ENCODE data around the gene ARSI. TPM values are rescaled to one million over a fixed set of nuclear protein-coding genes. Genes with fewer than 3 reads are reported as not detected.

The ARSI gene
- total RNA-seq, 1 donor from 2014 or later, result not detected

DNA sequence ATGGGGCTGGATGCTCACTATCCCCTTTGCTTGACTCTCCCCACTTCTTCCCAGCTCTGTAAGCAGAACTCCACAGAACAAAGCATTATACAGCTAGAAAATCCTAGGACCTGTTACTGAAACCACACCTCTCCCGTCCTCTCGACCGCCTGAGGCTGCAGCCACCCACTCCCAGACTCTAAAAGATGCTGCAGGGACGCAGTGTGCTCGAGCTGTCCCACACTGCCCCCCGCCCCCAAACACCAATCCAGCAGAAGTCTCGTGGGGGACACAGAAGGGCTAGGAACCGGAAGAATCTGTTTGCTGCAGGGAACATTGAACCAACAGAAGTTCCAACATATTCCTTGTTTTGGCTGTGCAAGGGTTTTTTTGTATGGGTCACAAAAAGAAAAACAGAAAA, 20.7 kb downstream of the ARSI start:
- no peaks in the 10 kb centered on the region for H3K36me3 Mint-ChIP-seq (ENCODE audit: insufficient read depth)
- H3K9me3 Mint-ChIP-seq (ENCODE audit: low read depth), result no peaks in the 10 kb centered on the region
- peaks cover 57% of the 10 kb centered on the region for H3K27me3 Mint-ChIP-seq
- DNase-seq (ENCODE audit: low spot score, unreplicated experiment), result no peak
- H3K4me1 Mint-ChIP-seq (ENCODE audit: low read depth), result no peaks in the 10 kb centered on the region
- TF ChIP-seq, protein P1, sequence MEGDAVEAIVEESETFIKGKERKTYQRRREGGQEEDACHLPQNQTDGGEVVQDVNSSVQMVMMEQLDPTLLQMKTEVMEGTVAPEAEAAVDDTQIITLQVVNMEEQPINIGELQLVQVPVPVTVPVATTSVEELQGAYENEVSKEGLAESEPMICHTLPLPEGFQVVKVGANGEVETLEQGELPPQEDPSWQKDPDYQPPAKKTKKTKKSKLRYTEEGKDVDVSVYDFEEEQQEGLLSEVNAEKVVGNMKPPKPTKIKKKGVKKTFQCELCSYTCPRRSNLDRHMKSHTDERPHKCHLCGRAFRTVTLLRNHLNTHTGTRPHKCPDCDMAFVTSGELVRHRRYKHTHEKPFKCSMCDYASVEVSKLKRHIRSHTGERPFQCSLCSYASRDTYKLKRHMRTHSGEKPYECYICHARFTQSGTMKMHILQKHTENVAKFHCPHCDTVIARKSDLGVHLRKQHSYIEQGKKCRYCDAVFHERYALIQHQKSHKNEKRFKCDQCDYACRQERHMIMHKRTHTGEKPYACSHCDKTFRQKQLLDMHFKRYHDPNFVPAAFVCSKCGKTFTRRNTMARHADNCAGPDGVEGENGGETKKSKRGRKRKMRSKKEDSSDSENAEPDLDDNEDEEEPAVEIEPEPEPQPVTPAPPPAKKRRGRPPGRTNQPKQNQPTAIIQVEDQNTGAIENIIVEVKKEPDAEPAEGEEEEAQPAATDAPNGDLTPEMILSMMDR (IDR thresholded peaks at IDR 0.05; ENCODE audit: unreplicated experiment), result no peak
- no peak overlapping the region for H3K27ac Mint-ChIP-seq
- H3K4me3 Mint-ChIP-seq (ENCODE audit: low read depth), result no peak overlapping the region

DNA sequence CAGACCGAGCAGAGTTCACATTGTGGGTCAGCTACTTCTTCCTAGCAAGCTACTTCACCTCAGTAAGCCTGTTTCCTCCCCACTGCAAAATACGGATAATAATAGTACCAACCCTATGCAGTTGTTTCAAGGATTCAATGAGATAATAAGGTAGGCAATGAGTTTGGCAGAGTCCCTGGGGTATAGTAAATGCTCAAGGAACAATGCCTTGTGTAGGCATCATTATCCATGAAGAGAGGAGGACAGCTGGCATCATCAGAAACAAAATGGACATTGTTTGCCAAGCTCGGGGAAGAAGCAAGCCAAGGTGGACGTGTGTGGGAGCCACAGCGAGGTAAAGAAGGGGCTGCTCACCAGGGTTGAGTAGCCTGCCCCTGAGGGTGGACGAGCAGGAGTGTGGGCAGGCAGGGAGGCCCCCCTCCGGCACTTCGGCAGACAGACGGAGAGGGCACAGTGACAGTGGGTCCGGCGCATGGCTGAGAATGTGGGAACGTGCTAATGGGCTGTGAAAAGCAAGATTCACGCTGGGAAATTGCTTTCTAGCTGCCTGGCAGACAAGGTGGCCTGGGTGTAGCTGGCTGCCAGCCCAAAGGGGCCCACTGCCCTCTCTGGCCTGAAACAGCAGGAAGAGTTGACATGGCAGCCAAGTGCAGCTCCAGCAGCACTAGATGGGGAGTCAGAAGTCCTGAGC, 23.2 kb downstream of the ARSI start:
- H3K4me3 Mint-ChIP-seq (ENCODE audit: low read depth), result no peak overlapping the region
- no peak for DNase-seq (ENCODE audit: low spot score, unreplicated experiment)
- no peaks in the 10 kb centered on the region for H3K9me3 Mint-ChIP-seq (ENCODE audit: low read depth)
- H3K27ac Mint-ChIP-seq, result no peak overlapping the region
- H3K4me1 Mint-ChIP-seq (ENCODE audit: low read depth), result no peaks in the 10 kb centered on the region
- no peaks in the 10 kb centered on the region for H3K36me3 Mint-ChIP-seq (ENCODE audit: insufficient read depth)
- peaks cover 47% of the 10 kb centered on the region for H3K27me3 Mint-ChIP-seq
- TF ChIP-seq, protein P1 (IDR thresholded peaks at IDR 0.05; ENCODE audit: unreplicated experiment), result no peak

DNA sequence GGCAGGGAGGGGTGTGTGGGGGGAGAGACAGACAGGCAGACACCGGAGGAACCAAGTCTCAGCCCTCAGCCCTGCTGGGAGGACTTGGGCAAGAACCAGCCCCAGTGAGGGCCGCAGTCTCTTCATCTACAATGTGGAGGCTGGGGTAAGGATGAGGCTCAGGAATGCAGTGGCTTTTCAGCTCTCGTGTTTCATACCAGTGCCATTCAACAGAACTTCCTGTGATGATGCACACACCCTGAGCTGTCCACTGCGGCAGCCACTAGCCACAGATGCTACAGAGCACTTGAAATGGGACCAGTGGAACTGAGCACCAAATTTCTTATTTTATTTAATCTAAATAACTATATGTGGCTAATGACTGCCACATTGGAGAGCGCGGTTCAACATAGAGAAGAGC, 23.8 kb downstream of the ARSI start:
- H3K36me3 Mint-ChIP-seq (ENCODE audit: insufficient read depth), result no peaks in the 10 kb centered on the region
- peaks cover 44% of the 10 kb centered on the region for H3K27me3 Mint-ChIP-seq
- TF ChIP-seq, protein P1 (IDR thresholded peaks at IDR 0.05; ENCODE audit: unreplicated experiment), result no peak
- H3K4me1 Mint-ChIP-seq (ENCODE audit: low read depth), result no peaks in the 10 kb centered on the region
- no peak for DNase-seq (ENCODE audit: low spot score, unreplicated experiment)
- no peaks in the 10 kb centered on the region for H3K9me3 Mint-ChIP-seq (ENCODE audit: low read depth)
- no peak overlapping the region for H3K27ac Mint-ChIP-seq
- H3K4me3 Mint-ChIP-seq (ENCODE audit: low read depth), result no peak overlapping the region

DNA sequence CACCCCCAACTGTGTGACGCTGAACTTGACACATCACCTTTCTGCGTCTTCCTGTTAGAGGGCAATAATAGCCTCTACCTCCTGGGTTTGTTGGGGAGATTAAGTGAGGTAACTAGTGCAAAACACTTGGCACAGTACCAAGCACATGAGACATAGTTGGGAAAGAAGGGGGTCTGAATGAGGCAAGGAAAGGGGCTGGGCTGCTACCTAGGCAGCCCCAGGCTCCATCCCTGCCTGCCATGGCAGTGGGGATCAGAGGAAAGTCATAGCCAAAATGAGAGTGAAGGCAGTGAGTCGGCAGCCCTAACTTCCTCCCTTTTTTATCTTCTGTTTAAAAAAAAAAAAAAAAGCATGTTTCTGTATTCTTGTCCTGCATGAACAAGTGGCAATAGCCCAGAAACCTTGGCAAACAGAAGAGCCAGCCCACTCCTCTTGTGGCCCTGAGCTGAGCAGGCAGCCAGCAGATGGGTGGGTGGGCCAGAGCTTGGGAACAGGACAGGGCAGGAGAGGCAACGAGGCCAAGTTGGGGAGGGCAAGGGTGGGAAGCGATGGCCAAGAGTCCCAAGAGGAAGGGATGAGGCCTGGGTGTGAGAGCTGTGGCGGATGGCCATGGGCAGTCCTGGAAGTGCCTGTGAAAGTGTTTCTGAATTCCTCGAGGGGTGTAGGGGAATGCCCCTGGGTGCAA, 24.5 kb downstream of the ARSI start:
- Mint-ChIP-seq H3K36me3 (ENCODE audit: insufficient read depth) (no peaks in the 10 kb centered on the region), H3K4me3 (ENCODE audit: low read depth) (no peak overlapping the region), H3K27me3 (peaks cover 41% of the 10 kb centered on the region), H3K4me1 (ENCODE audit: low read depth) (no peaks in the 10 kb centered on the region), H3K9me3 (ENCODE audit: low read depth) (no peaks in the 10 kb centered on the region), H3K27ac (no peak overlapping the region)
- TF ChIP-seq, protein P1 (IDR thresholded peaks at IDR 0.05; ENCODE audit: unreplicated experiment), result no peak
- DNase-seq (ENCODE audit: low spot score, unreplicated experiment), result no peak

DNA sequence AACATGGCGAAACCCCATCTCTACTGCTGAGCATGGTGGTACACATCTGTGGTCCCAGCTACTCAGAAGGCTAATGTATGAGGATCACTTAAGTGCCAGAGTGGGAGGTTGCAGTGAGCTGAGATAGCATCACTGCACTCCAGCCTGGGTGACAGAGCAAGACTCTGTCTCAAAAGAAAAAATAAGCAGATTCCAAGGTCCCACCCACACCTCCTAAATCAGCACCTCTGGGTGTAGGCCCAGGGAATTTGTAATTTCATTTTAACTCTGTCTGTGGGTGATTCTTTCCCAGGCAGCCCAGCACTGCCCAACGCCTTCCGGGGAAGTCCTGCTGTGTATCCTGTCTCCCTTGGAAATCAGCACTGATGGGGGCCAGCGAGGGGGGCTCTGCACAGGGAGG, 25.7 kb downstream of the ARSI start:
- peaks cover 38% of the 10 kb centered on the region for H3K27me3 Mint-ChIP-seq
- H3K4me3 Mint-ChIP-seq (ENCODE audit: low read depth), result no peak overlapping the region
- no peak for DNase-seq (ENCODE audit: low spot score, unreplicated experiment)
- TF ChIP-seq, protein P1 (IDR thresholded peaks at IDR 0.05; ENCODE audit: unreplicated experiment), result no peak
- no peaks in the 10 kb centered on the region for H3K36me3 Mint-ChIP-seq (ENCODE audit: insufficient read depth)
- no peaks in the 10 kb centered on the region for H3K9me3 Mint-ChIP-seq (ENCODE audit: low read depth)
- no peaks in the 10 kb centered on the region for H3K4me1 Mint-ChIP-seq (ENCODE audit: low read depth)
- H3K27ac Mint-ChIP-seq, result no peak overlapping the region

Data from progenitor cell of endocrine pancreas (in vitro differentiated cells).